GM15510 (cell line): ENCODE measurements around the gene EIPR1.

Experiments
- POLR2A ChIP-seq: IDR thresholded peaks from 3 replicates; pipeline ENCODE4 v1.6.1; 2011; ENCODE audit warnings: borderline replicate concordance; ENCODE audit not compliant: insufficient read length; ENCODE audit errors: extremely low read depth

The EIPR1 gene

GRCh38 chr2:3223080-3223923, 154.3 kb downstream of the EIPR1 start:
- TF ChIP-seq POLR2A, result no peak

DNA sequence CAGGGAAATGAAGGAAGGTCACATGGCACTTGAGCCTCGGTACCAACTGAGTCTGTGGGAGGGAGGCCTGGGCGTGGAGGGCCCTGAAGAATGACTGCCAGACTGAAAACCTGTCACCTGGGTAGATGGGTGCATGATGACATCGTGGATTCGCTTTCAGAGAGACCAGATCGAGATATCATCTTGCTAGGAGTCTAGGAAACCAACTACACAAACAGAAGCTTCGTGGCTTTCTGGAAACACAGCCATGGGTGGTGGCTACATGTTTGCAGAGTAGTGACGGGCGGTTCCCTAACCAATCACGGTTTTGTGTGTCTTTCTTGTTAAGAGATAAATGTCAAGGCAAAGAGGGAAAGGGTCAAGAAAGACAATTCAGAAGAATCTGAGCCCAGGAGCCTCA, 155.0 kb downstream of the EIPR1 start:
- TF ChIP-seq POLR2A, result no peak

DNA sequence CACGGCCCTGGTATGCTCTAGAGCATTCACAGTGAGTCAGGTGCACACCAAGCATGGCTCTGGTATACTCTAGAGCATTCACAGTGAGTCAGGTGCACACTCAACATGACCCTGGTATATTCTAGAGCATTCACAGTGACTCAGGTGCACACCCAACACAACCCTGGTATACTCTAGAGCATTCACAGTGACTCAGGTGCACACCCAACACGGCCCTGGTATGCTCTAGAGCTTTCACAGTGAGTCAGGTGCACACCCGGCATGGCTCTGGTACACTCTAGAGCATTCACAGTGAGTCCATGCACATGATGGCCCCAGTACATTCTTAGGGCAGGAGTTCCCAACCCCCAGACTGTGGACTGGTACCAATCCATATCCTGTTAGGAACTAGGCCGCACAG, 158.1 kb downstream of the EIPR1 start:
- TF ChIP-seq POLR2A, result no peak

DNA sequence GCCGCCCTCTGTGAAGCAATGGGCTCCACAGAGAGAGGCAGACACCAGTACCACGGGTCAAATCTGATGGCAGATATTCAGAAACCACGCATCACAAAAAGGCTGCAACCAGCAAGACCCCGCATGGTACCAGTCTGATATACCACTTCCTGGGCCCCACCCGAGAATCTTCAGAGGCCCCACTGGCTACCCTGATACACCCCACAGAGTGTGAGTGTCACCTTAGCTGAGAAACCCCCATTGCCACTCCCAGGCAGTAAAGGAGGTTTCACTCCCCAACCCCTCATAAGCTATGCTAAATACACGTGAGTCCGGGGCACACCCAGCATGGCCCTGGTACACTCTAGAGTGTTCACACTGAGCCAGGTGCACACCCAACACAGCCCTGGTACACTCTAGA, 160.0 kb downstream of the EIPR1 start:
- no peak for TF ChIP-seq POLR2A

DNA sequence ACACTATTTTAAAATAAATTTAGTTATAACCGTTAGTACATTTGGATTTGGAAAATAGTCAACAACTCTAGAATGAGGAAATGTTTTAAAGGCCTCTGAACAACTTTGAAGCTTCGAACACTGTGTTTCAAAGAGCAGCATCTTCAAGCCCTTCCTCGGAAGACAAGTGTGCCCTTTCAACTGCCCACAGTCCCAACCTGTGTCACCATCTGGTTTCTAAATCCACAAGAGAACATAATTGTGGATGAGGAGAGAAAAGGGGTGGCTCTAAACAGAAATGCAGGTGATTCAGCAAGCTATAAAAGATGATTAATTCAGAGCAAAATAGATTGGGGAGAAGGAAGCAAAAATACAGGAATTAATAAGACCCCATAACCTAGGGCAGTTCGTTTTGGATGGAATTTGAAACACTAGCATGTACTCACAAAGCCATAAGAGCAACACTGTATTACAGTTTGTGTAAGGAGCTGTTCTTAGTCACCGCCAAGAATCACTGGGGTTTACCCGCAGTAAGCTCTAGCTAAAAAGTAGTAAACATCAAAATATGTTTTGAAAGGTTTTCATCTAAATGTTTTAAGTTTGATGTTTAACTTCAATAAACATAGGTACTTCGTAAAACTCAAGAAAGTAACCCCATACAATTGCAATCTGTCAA, 160.7 kb downstream of the EIPR1 start:
- no peak for TF ChIP-seq POLR2A

DNA sequence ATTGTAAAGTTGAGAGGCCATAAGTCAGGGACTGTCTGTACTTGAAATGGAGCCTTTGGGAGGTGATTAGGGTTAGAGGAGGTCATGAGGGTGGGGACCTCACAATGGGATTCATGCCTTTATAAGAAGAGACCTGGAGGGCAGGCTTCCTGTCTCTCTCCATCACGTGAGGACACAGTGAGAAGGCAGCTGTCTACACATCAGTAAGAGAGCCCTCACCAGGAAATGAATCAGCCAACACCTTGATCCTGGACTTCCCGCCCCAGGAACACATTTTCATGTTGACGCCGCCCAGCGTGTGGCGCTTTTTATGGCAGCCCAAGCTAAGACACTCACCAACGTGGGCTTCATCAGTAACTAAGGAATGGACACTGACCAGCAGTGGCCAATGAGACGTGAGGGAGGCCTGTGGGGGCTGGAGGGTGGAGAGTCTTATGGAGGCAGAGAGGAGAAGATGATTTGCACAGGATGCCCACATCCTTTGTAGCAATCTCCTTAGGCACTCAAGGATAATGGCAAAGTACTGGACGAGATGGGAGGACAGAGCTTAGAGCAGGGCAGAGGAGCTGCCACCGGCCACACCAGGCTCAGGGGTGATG, 162.7 kb downstream of the EIPR1 start:
- TF ChIP-seq POLR2A, result no peak

- no peak for TF ChIP-seq POLR2A
Measured at GRCh38 chr2:3214065-3214464, 163.6 kb downstream of the EIPR1 start.

DNA sequence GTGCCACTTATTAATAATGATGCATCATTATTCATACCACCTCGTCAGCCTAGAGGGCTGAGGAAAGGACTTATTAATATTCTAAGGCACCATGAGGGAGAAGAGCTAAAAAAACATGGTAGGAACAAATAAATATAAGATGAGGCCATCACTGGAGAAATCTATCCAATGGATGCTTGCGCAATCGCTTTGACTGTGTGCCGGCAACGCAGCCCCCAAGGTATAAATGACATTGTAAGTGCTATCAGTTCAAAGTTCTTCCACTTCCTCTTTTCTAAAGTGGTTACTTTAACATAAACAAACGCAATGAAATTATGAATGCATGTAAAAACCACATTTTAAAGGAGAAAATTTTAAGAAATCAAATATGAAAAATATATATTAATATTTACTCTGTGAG, 164.6 kb downstream of the EIPR1 start:
- no peak for TF ChIP-seq POLR2A

DNA sequence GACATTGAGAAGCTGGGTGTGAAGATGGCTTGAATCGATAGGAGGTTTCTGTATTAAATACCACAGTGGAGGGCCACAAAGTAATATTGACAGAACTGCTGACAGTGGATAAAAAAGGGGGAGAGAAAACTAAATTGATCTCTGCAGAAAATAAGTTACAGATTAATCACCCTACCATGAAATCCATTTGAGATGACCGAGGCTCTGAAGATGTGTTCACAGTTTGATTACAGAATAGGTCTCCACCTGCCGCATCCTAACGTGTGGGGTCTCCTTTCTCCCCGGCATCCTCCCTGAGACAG, 165.6 kb downstream of the EIPR1 start:
- no peak for TF ChIP-seq POLR2A

GRCh38 chr2:3211256-3212060, 166.2 kb downstream of the EIPR1 start:
- TF ChIP-seq POLR2A, result no peak

DNA sequence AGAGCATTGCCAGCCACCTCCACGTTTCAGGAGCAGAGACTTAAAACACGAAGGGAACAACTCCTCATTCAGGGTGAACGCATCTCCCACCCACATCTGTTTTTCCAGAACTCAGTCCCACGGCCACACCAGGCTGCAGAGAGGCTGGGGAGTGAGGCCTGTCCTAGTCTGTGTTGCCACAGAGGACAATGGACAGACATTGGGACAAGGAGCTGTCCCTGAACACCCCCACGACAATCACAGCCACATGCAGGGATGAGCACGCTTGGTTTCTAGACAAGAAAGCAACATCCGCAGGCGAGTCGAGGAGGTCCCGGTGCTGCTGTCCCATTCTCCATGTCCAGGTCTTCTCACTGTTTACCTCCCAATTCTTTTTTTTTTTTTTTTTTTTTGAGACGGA, 167.4 kb downstream of the EIPR1 start:
- no peak for TF ChIP-seq POLR2A

GRCh38 chr2:3209258-3209657, 168.4 kb downstream of the EIPR1 start:
- TF ChIP-seq POLR2A, result no peak

- TF ChIP-seq POLR2A, result no peak
Measured at GRCh38 chr2:3208591-3208990, 169.0 kb downstream of the EIPR1 start.

DNA sequence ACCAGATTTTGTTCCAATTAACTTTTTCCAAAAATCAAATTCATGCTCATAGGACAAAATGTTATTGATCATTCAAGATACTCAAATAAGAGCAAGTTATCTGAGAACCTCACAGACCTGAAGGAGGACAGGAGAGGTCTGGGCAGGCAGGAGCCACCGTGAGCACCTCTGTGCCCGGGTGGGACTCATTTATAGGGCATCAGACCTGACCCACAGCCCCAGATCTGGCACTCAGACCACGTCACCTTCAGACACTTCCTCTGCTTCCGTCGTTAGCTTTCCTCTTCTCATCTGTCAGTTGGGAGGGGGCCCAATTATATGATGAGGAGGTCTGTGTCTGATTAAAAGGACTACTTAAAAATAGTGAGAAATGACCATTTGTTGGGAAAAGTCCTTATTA, 169.4 kb downstream of the EIPR1 start:
- TF ChIP-seq POLR2A, result no peak

DNA sequence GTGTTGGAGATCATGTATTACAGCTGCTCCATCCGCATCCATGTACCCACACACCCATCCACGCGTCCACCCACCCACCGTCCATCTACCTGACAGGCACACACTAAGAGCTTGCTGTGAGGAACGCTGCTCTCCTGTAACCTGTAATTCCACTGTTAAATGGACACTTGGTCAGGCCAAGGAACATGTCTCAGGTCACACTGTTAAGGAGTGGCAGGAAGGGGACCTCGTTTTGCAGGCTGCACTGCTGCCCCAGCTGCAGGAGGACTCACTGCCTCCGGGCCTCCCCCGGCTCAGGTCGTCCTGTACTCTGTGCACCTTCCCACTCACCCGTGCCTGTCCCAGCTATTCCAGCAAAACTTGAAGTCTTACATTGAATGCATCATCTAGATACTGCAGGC, 170.5 kb downstream of the EIPR1 start:
- TF ChIP-seq POLR2A, result no peak
